GM19452 (cell line): ENCODE data around the gene PTPRD.

Experiments used
- ATAC-seq: cut with Tn5 transposase; IDR thresholded peaks from one replicate; pipeline ENCODE4 v1.9.1; 2021; ENCODE audit not compliant: unreplicated experiment

PTPRD gene

GRCh38 chr9:10272830-10273229 lies 340.0 kb downstream of the PTPRD start:
- no peak for ATAC-seq

- peak; percentile 78 for ATAC-seq
Measured at GRCh38 chr9:10268531-10269485, 344.0 kb downstream of the PTPRD start.

- ATAC-seq, result no peak
Measured at GRCh38 chr9:10265153-10265631, 347.6 kb downstream of the PTPRD start.

GRCh38 chr9:10260501-10260900 lies 352.3 kb downstream of the PTPRD start:
- no peak for ATAC-seq

GRCh38 chr9:10259668-10260067 lies 353.1 kb downstream of the PTPRD start:
- ATAC-seq, result no peak

GRCh38 chr9:10255758-10256157 lies 357.0 kb downstream of the PTPRD start:
- no peak for ATAC-seq

GRCh38 chr9:10254338-10254737 lies 358.5 kb downstream of the PTPRD start:
- no peak for ATAC-seq

GRCh38 chr9:10253341-10253740 lies 359.5 kb downstream of the PTPRD start:
- no peak for ATAC-seq

- ATAC-seq, result no peak
Measured at GRCh38 chr9:10252174-10252573, 360.6 kb downstream of the PTPRD start.

GRCh38 chr9:10251490-10251889 lies 361.3 kb downstream of the PTPRD start:
- no peak for ATAC-seq

- no peak for ATAC-seq
Measured at GRCh38 chr9:10250219-10250618, 362.6 kb downstream of the PTPRD start.

GRCh38 chr9:10248890-10249289 lies 363.9 kb downstream of the PTPRD start:
- no peak for ATAC-seq

GRCh38 chr9:10242255-10242654 lies 370.5 kb downstream of the PTPRD start:
- no peak for ATAC-seq

GRCh38 chr9:10238087-10238486 lies 374.7 kb downstream of the PTPRD start:
- no peak for ATAC-seq

GRCh38 chr9:10237584-10237983 lies 375.2 kb downstream of the PTPRD start:
- no peak for ATAC-seq

GRCh38 chr9:10236161-10236560 lies 376.6 kb downstream of the PTPRD start:
- ATAC-seq, result no peak

- ATAC-seq, result no peak
Measured at GRCh38 chr9:10235376-10235775, 377.4 kb downstream of the PTPRD start.

- ATAC-seq, result no peak
Measured at GRCh38 chr9:10232352-10232930, 380.4 kb downstream of the PTPRD start.

GRCh38 chr9:10230512-10230911 lies 382.3 kb downstream of the PTPRD start:
- peak; percentile 93 for ATAC-seq

GRCh38 chr9:10228082-10228481 lies 384.7 kb downstream of the PTPRD start:
- no peak for ATAC-seq

- ATAC-seq, result no peak
Measured at GRCh38 chr9:10226996-10227395, 385.8 kb downstream of the PTPRD start.

GRCh38 chr9:10212702-10213101 lies 400.1 kb downstream of the PTPRD start:
- no peak for ATAC-seq
